Measurements from ENCODE around the gene GSTT2.
"Not testable (repeated sequence)": the region's sequence is repeated elsewhere in the genome, so short reads cannot be mapped to it uniquely, and the experiment has no call there.

GSTT2 gene

DNA sequence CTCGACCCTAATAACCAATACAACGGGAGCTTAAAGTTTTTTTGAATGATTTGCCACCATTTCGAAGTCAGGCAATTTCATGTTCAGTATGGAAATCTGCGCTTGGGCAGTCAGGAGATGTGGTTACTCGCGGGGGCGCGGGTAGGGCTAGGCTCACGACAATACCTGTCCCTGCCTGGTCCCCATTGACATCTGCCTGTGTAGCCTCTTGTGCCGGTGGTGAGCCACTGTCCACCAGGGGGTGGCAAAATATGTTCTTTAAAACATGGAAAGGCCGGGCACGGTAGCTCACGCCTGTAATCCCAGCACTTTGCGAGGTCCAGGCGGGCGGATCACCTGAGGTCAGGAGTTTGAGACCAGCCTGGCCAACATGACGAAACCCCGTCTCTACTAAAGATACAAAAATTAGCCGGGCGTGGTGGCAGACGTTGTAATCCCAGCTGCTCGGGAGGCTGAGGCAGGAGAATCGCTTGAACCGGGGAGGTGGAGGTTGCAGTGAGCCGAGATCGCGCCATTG, 5.0 kb upstream of the GSTT2 start:
- not testable (repeated sequence) for DNase-seq

- not testable (repeated sequence) for DNase-seq
These were observed 2.6 kb upstream of the GSTT2 start for GRCh38 chr22:23977304-23977703.

DNA sequence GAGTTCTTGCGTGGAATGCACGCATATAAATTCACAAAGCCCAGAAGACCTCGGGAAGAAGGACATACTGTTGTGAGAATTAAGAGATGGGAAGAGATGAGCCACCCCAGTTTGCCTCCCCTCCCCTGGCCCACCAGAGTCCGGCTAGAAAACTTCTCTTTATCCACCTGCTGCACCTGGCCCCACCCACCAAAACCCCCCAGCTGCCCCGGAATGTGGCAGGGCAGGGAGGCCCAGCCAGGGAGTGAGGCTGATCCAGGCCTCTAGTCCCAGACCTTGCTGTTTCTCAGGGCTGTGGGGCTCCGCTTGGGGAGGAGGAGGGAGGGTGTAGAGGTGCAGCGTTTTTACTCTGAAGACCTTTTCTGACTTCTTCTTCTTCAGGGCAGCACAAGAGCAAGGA, 633 bp downstream of the GSTT2 start:
- not testable (repeated sequence) for DNase-seq

GRCh38 chr22:23984430-23984829, 4.5 kb downstream of the GSTT2 start:
- DNase-seq: no peak

GRCh38 chr22:23986089-23986488, 6.2 kb downstream of the GSTT2 start:
- not testable (repeated sequence) for DNase-seq

DNA sequence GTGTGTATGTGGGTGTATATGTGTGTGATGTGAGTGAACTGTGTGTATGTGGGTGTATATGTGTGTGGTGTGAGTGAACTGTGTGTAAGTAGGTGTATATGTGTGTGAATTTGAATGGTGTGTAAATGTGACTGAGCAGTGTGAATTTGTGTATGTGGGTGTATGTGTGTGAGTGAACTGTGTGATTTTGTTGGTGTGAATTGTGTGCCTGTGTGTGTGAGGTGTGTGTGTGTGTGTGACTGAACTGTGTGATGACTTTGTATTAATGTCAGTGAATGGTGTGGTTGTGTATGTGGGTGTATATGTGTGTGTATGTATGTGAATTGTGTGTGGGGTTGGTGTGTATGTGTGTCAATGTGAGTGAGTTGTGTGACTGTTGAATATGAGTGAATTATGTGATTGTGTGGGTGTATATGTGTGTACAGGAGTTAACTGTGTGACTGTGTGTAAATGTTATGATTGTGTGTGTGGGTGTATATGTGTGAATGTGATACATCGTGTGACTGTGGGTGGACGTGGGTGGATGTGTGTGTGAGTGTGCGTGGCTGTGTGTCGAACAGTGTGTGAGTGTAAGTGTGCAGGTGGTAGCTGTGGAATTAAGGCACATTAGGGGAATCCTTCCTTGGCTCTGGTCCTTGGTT, 6.7 kb downstream of the GSTT2 start:
- DNase-seq: not testable (repeated sequence)

DNA sequence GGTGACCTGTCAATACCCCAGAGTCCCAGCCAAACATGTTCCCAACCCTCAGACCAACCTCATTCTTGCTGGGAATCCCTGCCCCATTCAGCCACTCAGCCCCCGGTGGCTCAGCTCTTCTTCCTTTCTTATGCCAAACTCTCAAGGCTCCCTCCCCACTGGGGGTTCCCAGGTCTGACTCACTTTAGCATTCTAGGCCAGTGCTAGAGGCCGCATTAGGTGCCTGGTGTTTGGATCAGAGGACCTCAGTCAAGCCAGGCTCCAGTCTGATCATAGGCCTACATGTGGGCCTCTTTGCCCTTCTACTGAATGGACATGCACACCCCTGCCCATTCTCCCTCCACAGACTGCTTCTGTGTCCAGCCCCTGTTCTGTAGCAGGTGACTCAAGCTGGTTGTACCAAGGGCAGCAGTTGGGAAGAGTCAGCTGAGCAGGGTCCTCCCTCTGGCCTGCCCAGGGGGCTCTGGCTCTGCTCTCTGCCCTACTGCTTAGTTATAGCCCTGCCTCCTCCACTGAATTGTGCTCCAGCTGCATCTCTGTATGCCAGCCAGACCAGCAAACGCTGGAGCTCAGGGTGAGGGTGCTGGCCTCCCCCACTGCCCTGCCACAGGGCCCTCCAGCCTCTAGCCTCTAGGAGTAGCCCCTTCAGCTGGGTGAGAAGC, 9.8 kb downstream of the GSTT2 start:
- DNase-seq: not testable (repeated sequence)

DNA sequence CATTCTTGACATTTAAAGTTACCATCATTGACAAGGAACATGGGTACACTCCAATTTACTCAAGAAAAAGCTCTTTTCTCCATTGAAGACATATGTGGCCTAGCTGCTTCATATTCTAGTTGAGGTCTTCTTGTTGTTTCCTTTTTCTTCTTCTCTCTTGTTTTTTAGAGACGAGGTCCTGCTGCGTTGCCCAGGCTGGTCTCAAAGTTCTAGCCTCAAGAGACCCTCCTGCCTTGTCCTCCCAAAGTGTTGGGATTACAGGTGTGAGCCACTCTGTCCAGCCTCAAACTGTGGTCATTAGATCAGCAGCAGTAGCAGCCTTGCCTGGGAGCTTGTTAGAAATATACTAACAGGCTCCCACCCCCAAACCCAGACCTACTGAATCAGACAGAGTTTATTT, 13.1 kb downstream of the GSTT2 start:
- DNase-seq: not testable (repeated sequence)

DNA sequence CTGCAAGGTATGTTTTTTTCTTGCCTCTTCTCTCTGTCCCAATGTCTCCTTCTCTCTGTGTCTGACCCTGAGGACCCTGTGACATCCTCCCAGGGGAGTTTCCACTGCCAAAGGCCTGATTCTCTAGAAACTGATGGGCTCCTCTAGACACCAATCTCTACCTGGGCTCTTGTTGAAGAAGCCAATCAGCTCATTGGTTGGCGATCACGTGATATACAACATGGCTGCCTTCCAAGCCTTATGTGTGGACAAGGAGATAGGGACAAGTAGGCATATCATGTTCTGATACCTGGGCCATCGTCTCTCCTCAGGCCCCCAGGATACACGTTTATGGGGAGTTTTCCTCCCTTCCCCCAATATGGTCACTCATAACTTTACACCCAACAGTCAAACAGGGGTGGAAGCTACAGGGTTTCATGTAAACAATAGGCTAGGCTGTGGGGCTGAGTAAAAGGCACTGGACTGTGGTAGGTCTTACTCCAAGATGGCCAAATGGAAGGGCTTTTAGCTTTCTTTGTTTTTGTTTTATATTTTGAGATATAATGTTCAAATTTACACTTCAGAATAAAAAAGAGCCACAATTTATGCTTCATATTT, 13.7 kb downstream of the GSTT2 start:
- DNase-seq: not testable (repeated sequence)

- DNase-seq: no peak
These were observed 17.2 kb downstream of the GSTT2 start for GRCh38 chr22:23997092-23997491.

DNA sequence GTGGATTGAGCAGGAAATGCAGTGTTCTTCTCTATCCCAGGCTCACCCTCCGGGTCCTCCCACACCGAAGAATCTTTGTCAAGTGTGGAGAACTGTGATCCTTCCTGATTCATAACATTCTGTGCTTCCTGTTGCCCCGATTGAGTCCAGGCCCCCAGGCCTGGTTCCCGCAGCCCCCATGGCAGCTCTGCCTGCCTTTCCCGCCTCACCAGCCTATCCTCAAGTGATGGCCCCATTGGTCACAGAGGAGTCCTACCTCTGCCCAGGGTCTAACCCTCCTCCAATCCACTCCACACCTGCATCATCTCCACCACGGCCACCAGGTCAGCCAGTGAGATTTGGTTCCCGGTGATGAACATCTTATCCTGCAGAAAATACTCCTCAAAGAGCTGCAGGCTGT, 19.8 kb downstream of the GSTT2 start:
- DNase-seq: not testable (repeated sequence)

- DNase-seq: no peak
These were observed 21.4 kb downstream of the GSTT2 start for GRCh38 chr22:24001314-24001713.

DNA sequence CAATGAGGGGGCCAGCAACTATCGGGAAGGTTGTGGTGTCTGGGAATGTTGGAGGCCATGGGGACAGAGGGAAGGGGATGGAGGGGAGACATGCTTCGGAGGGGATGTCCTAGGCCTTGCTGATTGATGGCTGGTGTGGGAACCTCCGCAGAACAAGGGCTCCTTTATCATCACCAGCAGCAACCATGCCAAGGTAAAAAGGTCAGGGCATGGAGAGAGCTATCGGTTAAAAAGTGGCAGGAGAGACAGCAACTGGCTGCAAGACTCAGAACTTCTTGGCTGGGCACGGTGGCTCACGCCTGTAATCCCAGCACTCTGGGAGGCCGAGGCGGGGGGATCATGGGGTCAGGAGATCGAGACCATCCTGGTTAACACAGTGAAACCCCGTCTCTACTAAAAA, 22.3 kb downstream of the GSTT2 start:
- no peak for DNase-seq

GRCh38 chr22:24002851-24003250, 22.9 kb downstream of the GSTT2 start:
- DNase-seq: no peak

- no peak for DNase-seq
These were observed 24.0 kb downstream of the GSTT2 start for GRCh38 chr22:24003887-24004286.

DNA sequence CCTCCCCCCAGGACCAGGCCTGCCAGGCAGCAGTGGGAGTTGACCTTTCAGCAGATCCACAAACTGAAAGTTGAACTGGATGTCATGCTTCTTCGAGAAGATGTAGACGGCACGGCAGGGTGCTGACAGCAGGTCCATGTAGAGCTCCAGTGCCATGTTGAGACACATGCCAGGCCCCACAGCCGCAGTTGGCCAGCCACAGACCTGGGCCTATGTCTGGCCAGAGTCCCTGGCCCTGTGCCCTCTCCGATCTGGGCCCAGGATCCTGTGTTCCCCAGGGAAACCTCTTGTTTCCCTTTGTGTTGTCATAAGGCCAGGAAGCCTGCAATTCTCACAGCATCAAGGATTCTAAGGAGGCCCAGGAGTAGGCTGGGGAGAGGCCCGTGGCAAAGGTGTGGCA, 25.3 kb downstream of the GSTT2 start, which contains the start of gene GSTT4:
TSS of gene GSTT4 (minus strand) at position 253 of the 400 bp plus-strand sequence. CDS start at position 156, 97 bp downstream.
- no peak for DNase-seq

DNA sequence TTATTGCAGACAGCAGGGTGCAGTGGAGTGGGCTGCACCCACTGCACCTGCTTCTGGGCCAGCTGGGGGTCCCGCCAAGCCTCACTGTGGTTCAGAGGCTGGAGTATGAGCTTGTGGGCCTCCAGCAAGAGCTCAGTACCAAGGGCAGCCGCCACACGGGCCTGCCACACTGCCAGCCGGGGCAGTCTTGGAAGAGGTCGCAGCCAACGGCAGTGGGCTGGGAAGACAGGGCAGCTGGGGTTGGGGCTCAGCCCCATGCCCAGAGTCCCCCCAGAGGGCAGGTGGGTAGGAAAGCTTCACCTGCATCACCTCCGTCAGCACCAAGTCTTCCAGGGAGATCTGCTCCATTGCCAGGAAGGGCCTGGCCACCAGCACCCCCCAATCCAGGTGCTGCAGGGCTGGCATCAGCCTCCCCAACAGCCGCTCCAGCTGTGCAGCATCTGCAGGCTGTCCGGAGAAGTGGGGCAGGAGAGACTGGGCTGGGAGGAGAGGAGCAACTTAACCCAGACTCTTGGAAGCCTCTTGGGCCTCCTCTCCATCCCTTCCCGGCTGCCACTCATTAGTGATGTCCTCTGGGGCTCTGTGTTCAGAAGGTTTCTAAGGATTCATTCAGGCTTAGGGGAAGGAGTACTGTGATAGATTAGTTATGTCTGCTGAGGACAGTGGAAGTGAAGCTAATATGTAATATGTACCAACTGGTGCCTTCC, 26.4 kb downstream of the GSTT2 start:
- DNase-seq: no peak

DNA sequence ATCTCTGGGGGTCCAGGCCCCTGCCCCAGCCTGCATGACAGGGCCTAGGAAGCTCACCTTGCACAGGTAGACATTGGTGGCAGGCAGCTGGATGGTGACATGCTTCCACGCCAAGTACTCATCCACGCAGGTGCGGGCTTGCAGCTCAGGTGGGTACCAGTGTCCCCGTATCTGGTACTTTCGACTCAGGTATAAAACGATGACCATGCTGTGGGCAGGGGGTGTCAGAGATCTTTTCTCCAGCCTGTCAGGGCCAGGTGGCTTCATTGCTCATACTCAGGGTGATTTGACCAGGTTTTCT, 26.9 kb downstream of the GSTT2 start:
- DNase-seq: no peak

- DNase-seq: no peak
These were observed 27.5 kb downstream of the GSTT2 start for GRCh38 chr22:24007253-24008021.

DNA sequence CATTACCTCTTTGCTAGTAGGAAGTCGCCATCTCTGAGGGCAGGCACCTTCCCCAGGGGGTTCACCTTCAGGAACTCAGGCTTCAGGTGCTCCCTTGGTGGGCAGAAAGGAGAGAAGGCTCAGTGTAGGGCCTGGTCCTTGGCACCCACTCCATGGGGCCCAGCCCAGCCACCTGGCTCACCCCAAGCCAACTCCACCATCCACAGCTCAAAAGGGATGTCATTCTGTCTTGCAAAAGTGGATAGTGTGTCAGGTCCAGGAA, 28.0 kb downstream of the GSTT2 start:
- DNase-seq: no peak

DNA sequence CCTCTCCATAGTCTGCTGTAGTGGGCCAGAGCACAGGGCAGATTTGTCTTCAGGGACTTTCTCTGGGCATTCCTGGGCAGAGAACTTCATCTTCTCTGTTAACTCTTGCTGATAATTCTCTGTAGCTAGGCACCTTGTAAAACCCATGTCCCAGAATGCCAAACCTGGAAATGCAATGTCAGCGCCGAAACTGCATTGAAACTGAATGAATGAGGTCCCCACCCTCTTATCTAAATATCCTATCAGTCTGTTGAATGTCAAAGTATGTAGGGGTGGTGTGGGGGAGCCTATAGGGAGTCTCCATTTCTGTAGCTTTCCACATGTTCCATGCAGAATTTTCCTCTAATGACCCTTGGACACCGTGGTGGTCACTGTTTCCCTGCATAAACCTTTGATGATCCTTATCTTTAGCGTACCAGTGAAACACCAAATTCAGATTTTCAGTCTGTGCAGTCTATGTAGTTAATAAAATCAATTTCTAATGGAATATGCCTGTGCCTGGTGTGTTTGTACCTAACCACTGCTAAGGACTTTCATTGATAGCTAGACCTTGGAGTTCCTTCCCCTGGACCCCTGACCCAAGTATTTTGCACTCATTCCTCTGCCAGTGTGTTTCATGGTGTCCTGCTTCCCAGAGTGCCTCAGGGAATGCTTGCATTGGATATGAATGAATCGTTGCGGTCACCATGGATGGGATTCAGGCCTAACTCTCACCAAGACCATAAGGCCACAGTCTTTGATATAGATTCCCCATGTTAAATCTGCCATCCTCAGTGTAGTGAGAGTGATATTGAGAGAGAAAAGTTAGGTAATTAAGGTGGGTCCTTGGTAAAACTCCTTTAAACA, 28.7 kb downstream of the GSTT2 start:
- DNase-seq: no peak

Data from NK-92 treated with Interleukin-12 subunit alpha and Interleukin-12 subunit beta, amount 100 ng/mL, for 24 hours (cell line).